ELR (cell line): ENCODE results near the gene AFDN.

Experiments
- DNase-seq: peaks from one replicate; pipeline ENCODE4 v3.0.0-alpha.2; 2015; ENCODE audit warnings: low read depth

Gene AFDN

GRCh38 chr6:168004023-168004422 lies 177.3 kb downstream of the AFDN start:
- no peak for DNase-seq

- DNase-seq = no peak
Measured at GRCh38 chr6:168004945-168005344, 178.2 kb downstream of the AFDN start.

- no peak for DNase-seq
Measured at GRCh38 chr6:168005796-168006195, 179.1 kb downstream of the AFDN start.

- peak; percentile 97 for DNase-seq
Measured at GRCh38 chr6:168007592-168008338, 181.1 kb downstream of the AFDN start.

GRCh38 chr6:168009331-168009730 lies 182.6 kb downstream of the AFDN start:
- DNase-seq = peak; percentile 5

- no peak for DNase-seq
Measured at GRCh38 chr6:168011291-168011690, 184.6 kb downstream of the AFDN start.

GRCh38 chr6:168012431-168013249 lies 185.9 kb downstream of the AFDN start:
- no peak for DNase-seq

- no peak for DNase-seq
Measured at GRCh38 chr6:168013250-168013915, 186.7 kb downstream of the AFDN start.

GRCh38 chr6:168014428-168014827 lies 187.7 kb downstream of the AFDN start:
- no peak for DNase-seq

- no peak for DNase-seq
Measured at GRCh38 chr6:168015009-168015408, 188.3 kb downstream of the AFDN start.

GRCh38 chr6:168015482-168016175 lies 188.9 kb downstream of the AFDN start:
- no peak for DNase-seq

- DNase-seq = no peak
Measured at GRCh38 chr6:168016176-168016620, 189.5 kb downstream of the AFDN start.

- no peak for DNase-seq
Measured at GRCh38 chr6:168016721-168017525, 190.2 kb downstream of the AFDN start.

GRCh38 chr6:168017629-168018028 lies 190.9 kb downstream of the AFDN start:
- DNase-seq = no peak

GRCh38 chr6:168018664-168019063 lies 192.0 kb downstream of the AFDN start:
- no peak for DNase-seq

- no peak for DNase-seq
Measured at GRCh38 chr6:168020242-168020641, 193.5 kb downstream of the AFDN start.

GRCh38 chr6:168021581-168021980 lies 194.9 kb downstream of the AFDN start:
- no peak for DNase-seq
